ENCODE measurements around the gene CDKN1C.

Gene CDKN1C

DNA sequence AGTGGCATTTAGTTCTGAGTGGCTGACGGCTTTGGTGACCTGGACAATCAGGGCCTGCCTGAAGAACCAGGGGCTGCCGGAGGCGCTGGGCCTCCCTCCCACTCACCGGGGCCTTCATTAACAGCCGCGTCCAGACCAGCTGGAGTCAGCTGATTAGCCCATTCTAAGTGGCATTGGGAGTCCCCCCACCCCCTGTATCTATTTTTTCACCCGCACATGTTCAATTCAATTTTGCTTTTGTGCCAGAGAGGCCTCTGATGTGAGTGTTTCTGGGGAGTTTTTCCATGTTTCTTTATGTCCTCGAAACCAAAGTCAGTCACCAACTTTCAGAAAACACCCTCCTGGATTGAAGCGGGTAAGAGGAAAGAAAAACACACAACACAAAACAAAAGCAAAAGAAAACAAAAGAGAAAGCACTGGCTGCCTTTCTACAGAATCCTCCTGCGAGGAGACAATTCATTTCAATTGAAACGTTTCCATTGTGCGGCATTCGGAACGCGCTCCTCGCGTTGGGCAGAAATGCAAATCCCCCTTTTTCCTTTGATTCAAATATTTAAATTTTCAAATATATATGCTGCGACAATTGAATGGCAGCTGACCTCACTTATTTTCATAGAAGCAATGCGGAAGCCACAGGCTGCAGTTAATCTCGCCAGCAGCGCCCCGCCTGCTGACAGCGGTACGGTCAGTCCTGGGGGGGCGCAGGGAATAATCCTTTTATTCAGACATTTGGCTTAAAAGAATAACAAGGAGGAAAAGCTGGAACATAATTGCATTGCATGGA lies 17.7 kb downstream of the CDKN1C start:
- TF ChIP-seq, protein P1, sequence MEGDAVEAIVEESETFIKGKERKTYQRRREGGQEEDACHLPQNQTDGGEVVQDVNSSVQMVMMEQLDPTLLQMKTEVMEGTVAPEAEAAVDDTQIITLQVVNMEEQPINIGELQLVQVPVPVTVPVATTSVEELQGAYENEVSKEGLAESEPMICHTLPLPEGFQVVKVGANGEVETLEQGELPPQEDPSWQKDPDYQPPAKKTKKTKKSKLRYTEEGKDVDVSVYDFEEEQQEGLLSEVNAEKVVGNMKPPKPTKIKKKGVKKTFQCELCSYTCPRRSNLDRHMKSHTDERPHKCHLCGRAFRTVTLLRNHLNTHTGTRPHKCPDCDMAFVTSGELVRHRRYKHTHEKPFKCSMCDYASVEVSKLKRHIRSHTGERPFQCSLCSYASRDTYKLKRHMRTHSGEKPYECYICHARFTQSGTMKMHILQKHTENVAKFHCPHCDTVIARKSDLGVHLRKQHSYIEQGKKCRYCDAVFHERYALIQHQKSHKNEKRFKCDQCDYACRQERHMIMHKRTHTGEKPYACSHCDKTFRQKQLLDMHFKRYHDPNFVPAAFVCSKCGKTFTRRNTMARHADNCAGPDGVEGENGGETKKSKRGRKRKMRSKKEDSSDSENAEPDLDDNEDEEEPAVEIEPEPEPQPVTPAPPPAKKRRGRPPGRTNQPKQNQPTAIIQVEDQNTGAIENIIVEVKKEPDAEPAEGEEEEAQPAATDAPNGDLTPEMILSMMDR (IDR thresholded peaks at IDR 0.05; ENCODE audit: insufficient read depth, low read depth, low read length, missing control alignments): no peak
- peak overlapping the region; percentile 55 for H3K4me3 ChIP-seq (ENCODE audit: low read depth, low read length)
- DNase-seq (ENCODE audit: low read depth): peak; percentile 42

DNA sequence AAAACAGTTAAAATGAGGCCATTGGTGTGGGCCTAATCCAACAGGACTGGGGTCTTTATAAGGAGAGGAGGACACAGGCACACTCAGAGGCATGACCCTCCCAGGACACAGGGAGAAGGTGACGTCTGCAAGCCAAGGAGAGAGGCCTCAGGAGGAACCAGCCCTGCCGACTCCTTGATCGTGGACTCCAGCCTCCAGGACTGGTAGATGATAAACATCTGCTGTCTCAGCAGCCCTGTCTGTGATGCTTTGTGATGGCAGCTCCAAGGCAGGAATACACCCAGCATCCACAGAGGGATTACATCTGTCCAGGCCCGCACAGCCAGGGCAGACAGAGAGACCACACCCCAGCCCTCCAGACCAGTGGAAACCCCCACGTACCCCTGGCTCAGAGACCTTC lies 18.4 kb downstream of the CDKN1C start:
- no peak for DNase-seq (ENCODE audit: low read depth)
- no peak overlapping the region for H3K4me3 ChIP-seq (ENCODE audit: low read depth, low read length)
- TF ChIP-seq, protein P1 (IDR thresholded peaks at IDR 0.05; ENCODE audit: insufficient read depth, low read depth, low read length, missing control alignments): no peak

DNA sequence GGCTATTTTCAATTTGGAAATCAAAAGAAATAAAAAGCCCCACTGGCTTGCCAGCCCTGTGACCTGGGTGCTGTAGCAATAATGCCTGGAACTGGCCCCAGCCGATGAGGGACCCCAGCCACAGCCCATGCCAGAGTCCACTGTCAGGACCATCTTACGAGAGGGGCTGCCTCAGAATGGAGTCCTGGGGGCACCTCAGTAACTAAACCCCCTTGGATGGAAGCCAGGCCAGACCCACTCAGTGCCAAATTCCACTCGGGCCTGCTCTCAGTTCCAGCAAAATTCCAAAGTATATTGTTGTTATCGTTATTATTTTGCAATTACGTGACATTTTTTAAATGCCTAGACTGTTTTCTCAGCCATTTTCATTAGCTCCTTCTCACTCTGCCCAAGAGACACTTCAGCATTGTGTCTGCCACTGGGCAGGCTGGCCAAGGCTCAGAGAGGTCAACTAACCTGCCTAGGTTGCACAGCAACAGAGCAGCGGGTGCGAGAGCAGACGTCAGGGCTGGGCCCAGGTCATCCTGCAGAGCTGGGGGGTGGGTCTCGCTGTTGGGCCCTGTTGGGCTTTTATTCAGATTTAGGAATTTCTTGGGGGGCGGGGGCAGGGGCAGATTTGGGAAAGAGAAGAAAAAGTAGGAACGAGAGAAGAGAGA lies 19.5 kb downstream of the CDKN1C start:
- DNase-seq (ENCODE audit: low read depth): no peak
- no peak overlapping the region for H3K4me3 ChIP-seq (ENCODE audit: low read depth, low read length)
- TF ChIP-seq, protein P1 (IDR thresholded peaks at IDR 0.05; ENCODE audit: insufficient read depth, low read depth, low read length, missing control alignments): no peak

DNA sequence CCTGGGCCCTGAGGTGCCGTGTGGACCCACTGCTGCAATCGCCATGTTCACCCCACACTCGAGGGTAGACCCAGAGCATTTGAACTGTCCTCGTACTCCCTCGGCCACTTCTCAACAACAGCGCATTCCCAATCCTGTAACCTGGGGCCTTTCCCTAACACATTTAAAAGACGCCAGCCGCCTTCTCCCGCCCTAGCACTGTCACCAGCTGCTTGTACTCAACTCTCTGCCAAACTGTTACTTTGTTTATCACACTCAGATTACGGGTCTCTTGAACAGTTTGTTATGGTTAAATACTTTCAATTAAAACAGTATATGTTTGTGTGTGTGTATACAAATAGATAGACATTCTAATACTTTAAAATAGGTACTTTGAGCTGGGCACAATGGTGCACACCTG lies 20.7 kb downstream of the CDKN1C start:
- no peak overlapping the region for H3K4me3 ChIP-seq (ENCODE audit: low read depth, low read length)
- TF ChIP-seq, protein P1 (IDR thresholded peaks at IDR 0.05; ENCODE audit: insufficient read depth, low read depth, low read length, missing control alignments): no peak
- no peak for DNase-seq (ENCODE audit: low read depth)

DNA sequence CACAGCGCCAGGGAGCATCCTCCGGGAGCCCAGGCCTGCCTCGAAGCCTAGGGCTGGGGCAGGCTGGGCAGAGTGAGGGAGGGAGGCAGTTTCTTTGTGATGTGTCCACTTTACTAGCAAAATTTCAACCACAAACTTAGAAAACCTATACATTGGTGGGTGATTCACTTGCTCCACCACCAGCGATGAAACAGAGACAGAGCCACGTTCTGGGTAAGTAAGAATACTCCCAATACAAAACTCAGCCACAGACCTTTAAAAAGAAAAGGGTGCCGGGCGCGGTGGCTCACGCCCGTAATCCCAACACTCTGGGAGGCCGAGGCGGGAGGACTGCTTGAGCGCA lies 22.3 kb downstream of the CDKN1C start:
- DNase-seq (ENCODE audit: low read depth): no peak
- H3K4me3 ChIP-seq (ENCODE audit: low read depth, low read length): no peak overlapping the region
- TF ChIP-seq, protein P1 (IDR thresholded peaks at IDR 0.05; ENCODE audit: insufficient read depth, low read depth, low read length, missing control alignments): no peak

DNA sequence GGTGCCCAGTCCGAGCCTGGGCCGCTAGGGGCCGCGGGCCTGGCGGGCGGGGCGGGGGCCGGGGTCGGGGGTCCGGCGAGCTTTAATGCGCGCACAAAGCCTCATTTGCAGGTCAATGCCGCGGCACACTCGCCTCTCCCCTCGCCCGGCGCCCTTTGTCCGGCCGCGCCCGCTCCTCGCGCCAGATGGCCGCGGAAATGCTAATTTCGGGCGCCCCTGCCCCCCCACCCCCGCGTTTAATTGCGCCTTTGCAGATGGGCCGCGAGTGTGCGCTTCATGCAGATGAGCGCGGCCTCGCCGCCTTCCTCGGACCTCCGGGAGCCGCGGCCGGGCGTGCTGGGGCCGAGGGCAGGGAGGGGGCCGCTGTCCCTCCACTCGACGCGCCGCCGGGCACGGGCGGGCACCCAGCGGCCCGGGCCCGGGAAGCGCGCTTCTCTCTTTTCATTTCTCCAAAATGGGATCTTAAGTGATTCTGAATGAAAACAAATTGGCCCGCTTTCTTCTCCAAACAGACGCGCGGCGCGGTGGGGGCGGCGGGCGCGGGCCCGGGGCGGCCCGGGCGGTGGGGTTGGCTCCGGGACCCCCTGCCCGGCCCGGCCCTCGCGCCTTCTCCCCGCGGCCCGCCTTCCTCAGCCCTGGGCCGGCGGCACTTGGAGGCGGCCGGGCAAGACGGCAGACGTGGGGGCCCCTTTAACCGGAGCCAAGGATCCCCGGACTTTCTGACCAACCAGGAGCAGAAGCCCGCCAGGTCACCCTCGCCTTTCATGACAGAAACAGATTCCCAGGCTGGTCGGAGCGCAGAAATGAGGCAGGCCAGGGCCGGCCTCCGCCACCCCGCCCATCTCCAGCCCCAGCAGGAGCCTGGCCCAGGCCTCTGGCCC lies 22.9 kb downstream of the CDKN1C start:
- DNase-seq (ENCODE audit: low read depth): no peak
- no peak overlapping the region for H3K4me3 ChIP-seq (ENCODE audit: low read depth, low read length)
- TF ChIP-seq, protein P1 (IDR thresholded peaks at IDR 0.05; ENCODE audit: insufficient read depth, low read depth, low read length, missing control alignments): no peak
